Activated T-helper 17 cell treated with anti-CD3 and anti-CD28 coated beads, Interleukin-2, amount 50 U/mL, for 72 hours (primary cell): Measurements from ENCODE around the gene TRIM65. TPM values are rescaled to one million over a fixed set of nuclear protein-coding genes. Genes with fewer than 3 reads are reported as not detected.

ENCODE experiments used
- ATAC-seq: fragments of 150-1000 bp; cut with Tn5 transposase; replicated peaks from 2 replicates; pipeline ENCODE4 v1.10.0; 2021; ENCODE audit warnings: mild to moderate bottlenecking, moderate library complexity
- H3K27ac Mint-ChIP-seq: one replicate; pipeline ENCODE4 v1.8.0; 2022; ENCODE audit warnings: mixed read lengths
- H3K27me3 Mint-ChIP-seq: one replicate; pipeline ENCODE4 v1.8.0; 2022; ENCODE audit warnings: mixed read lengths
- H3K36me3 Mint-ChIP-seq: one replicate; pipeline ENCODE4 v1.8.0; 2022; ENCODE audit warnings: low read depth, mild to moderate bottlenecking, mixed read lengths
- H3K4me1 Mint-ChIP-seq: one replicate; pipeline ENCODE4 v1.8.0; 2022; ENCODE audit warnings: mixed read lengths
- H3K4me3 Mint-ChIP-seq: one replicate; pipeline ENCODE4 v1.8.0; 2022; ENCODE audit warnings: mild to moderate bottlenecking, mixed read lengths
- H3K9me3 Mint-ChIP-seq: one replicate; pipeline ENCODE4 v1.8.0; 2022; ENCODE audit warnings: mixed read lengths
- total RNA-seq, 2 donors: library from RNA; stranded (reverse); gene quantifications; one replicate each; pipeline ENCODE4 v1.2.3, GENCODE V29; 2022

Gene TRIM65
- total RNA-seq, 2 donors from 2014 or later, result 20.3 to 33.9 TPM

GRCh38 chr17:75922963-75923874 is 26.5 kb upstream of the TRIM65 start:
- Mint-ChIP-seq H3K27ac (peak overlapping the region; percentile 46), H3K27me3 (no peaks in the 10 kb centered on the region), H3K4me3 (no peak overlapping the region), H3K9me3 (no peaks in the 10 kb centered on the region), H3K36me3 (no peaks in the 10 kb centered on the region), H3K4me1 (no peaks in the 10 kb centered on the region)
- ATAC-seq, result no peak

GRCh38 chr17:75922173-75922961 is 25.6 kb upstream of the TRIM65 start:
- Mint-ChIP-seq H3K4me3 (no peak overlapping the region), H3K36me3 (no peaks in the 10 kb centered on the region), H3K4me1 (peaks cover under 1% of the 10 kb centered on the region), H3K27me3 (no peaks in the 10 kb centered on the region), H3K9me3 (no peaks in the 10 kb centered on the region), H3K27ac (peak overlapping the region; percentile 46)
- no peak for ATAC-seq

- H3K4me1 Mint-ChIP-seq, result peaks cover 5% of the 10 kb centered on the region
Measured at GRCh38 chr17:75921596-75921995, 24.8 kb upstream of the TRIM65 start.

GRCh38 chr17:75920045-75920560 is 23.4 kb upstream of the TRIM65 start:
- ATAC-seq, result no peak
- H3K4me1 Mint-ChIP-seq, result peaks cover 5% of the 10 kb centered on the region
- no peak overlapping the region for H3K4me3 Mint-ChIP-seq
- H3K27me3 Mint-ChIP-seq, result no peaks in the 10 kb centered on the region
- no peak overlapping the region for H3K27ac Mint-ChIP-seq
- H3K9me3 Mint-ChIP-seq, result no peaks in the 10 kb centered on the region
- H3K36me3 Mint-ChIP-seq, result no peaks in the 10 kb centered on the region

More at GRCh38 chr17:75921596-75921995, 24.8 kb upstream of the TRIM65 start:
- no peaks in the 10 kb centered on the region for H3K9me3 Mint-ChIP-seq
- H3K36me3 Mint-ChIP-seq, result no peaks in the 10 kb centered on the region
- H3K27ac Mint-ChIP-seq, result no peak overlapping the region
- ATAC-seq, result no peak
- H3K27me3 Mint-ChIP-seq, result no peaks in the 10 kb centered on the region
- no peak overlapping the region for H3K4me3 Mint-ChIP-seq

GRCh38 chr17:75919611-75920010 is 22.9 kb upstream of the TRIM65 start:
- Mint-ChIP-seq H3K27me3 (no peaks in the 10 kb centered on the region), H3K4me1 (peaks cover 5% of the 10 kb centered on the region), H3K27ac (no peak overlapping the region), H3K9me3 (no peaks in the 10 kb centered on the region), H3K36me3 (no peaks in the 10 kb centered on the region), H3K4me3 (no peak overlapping the region)
- no peak for ATAC-seq

- peaks cover 5% of the 10 kb centered on the region for H3K4me1 Mint-ChIP-seq
- H3K27me3 Mint-ChIP-seq, result no peaks in the 10 kb centered on the region
- no peaks in the 10 kb centered on the region for H3K9me3 Mint-ChIP-seq
- no peak overlapping the region for H3K27ac Mint-ChIP-seq
- no peak for ATAC-seq
- H3K36me3 Mint-ChIP-seq, result peaks cover 4% of the 10 kb centered on the region
- H3K4me3 Mint-ChIP-seq, result no peak overlapping the region
Measured at GRCh38 chr17:75917917-75918445, 21.2 kb upstream of the TRIM65 start.

GRCh38 chr17:75917141-75917916 is 20.6 kb upstream of the TRIM65 start:
- Mint-ChIP-seq H3K27ac (peak overlapping the region; percentile 79), H3K36me3 (peaks cover 4% of the 10 kb centered on the region), H3K9me3 (no peaks in the 10 kb centered on the region), H3K4me3 (no peak overlapping the region), H3K27me3 (no peaks in the 10 kb centered on the region), H3K4me1 (peaks cover 5% of the 10 kb centered on the region)
- ATAC-seq, result no peak

GRCh38 chr17:75915268-75915667 is 18.5 kb upstream of the TRIM65 start:
- peaks cover 4% of the 10 kb centered on the region for H3K36me3 Mint-ChIP-seq
- no peak overlapping the region for H3K27ac Mint-ChIP-seq
- H3K4me1 Mint-ChIP-seq, result peaks cover 5% of the 10 kb centered on the region
- no peaks in the 10 kb centered on the region for H3K9me3 Mint-ChIP-seq
- no peak for ATAC-seq
- no peaks in the 10 kb centered on the region for H3K27me3 Mint-ChIP-seq
- H3K4me3 Mint-ChIP-seq, result no peak overlapping the region

GRCh38 chr17:75914643-75915267 is 18.0 kb upstream of the TRIM65 start:
- ATAC-seq, result no peak
- peaks cover 4% of the 10 kb centered on the region for H3K36me3 Mint-ChIP-seq

GRCh38 chr17:75913537-75914210 is 16.9 kb upstream of the TRIM65 start:
- Mint-ChIP-seq H3K4me1 (peaks cover 5% of the 10 kb centered on the region), H3K27me3 (no peaks in the 10 kb centered on the region), H3K4me3 (no peak overlapping the region), H3K9me3 (no peaks in the 10 kb centered on the region), H3K27ac (no peak overlapping the region), H3K36me3 (peaks cover 4% of the 10 kb centered on the region)
- ATAC-seq, result no peak

More at GRCh38 chr17:75914643-75915267, 18.0 kb upstream of the TRIM65 start:
- Mint-ChIP-seq H3K4me3 (no peak overlapping the region), H3K27me3 (no peaks in the 10 kb centered on the region), H3K9me3 (no peaks in the 10 kb centered on the region), H3K4me1 (peaks cover 5% of the 10 kb centered on the region), H3K27ac (no peak overlapping the region)

GRCh38 chr17:75910699-75911098 is 13.9 kb upstream of the TRIM65 start:
- H3K9me3 Mint-ChIP-seq, result no peaks in the 10 kb centered on the region
- no peak for ATAC-seq
- H3K4me1 Mint-ChIP-seq, result no peaks in the 10 kb centered on the region
- no peak overlapping the region for H3K27ac Mint-ChIP-seq
- H3K36me3 Mint-ChIP-seq, result peaks cover 4% of the 10 kb centered on the region
- H3K27me3 Mint-ChIP-seq, result no peaks in the 10 kb centered on the region
- H3K4me3 Mint-ChIP-seq, result no peak overlapping the region

GRCh38 chr17:75909812-75910274 is 13.1 kb upstream of the TRIM65 start:
- peak overlapping the region; percentile 22 for H3K27ac Mint-ChIP-seq
- no peak overlapping the region for H3K4me3 Mint-ChIP-seq

More at GRCh38 chr17:75909812-75910274, 13.1 kb upstream of the TRIM65 start:
- Mint-ChIP-seq H3K36me3 (peaks cover 4% of the 10 kb centered on the region), H3K27me3 (no peaks in the 10 kb centered on the region), H3K4me1 (no peaks in the 10 kb centered on the region), H3K9me3 (no peaks in the 10 kb centered on the region)
- ATAC-seq, result no peak
